GM18505 (cell line): ENCODE data around the gene PIP4K2A.
"Not testable (repeated sequence)": the region's sequence is repeated elsewhere in the genome, so short reads cannot be mapped to it uniquely, and the experiment has no call there.

Experiments used
- ATAC-seq: cut with Tn5 transposase; IDR thresholded peaks from one replicate; pipeline ENCODE4 v1.9.1; 2021; ENCODE audit not compliant: unreplicated experiment
- POLR2A ChIP-seq: IDR thresholded peaks from 4 replicates; pipeline ENCODE4 v1.6.1; 2011; ENCODE audit warnings: borderline replicate concordance; ENCODE audit not compliant: insufficient read depth, insufficient read length; ENCODE audit errors: extremely low read depth

Gene PIP4K2A

GRCh38 chr10:22714479-22715289 lies at the start of gene PIP4K2A:
Gene PIP4K2A (minus strand): TSS chr10:22714578. CDS start chr10:22714326, 252 bp downstream.
- peak; percentile 81 for ATAC-seq
- peak; percentile 84 for TF ChIP-seq POLR2A

GRCh38 chr10:22761569-22762220 lies 47.3 kb upstream of the PIP4K2A start:
- no peak for ATAC-seq
- TF ChIP-seq POLR2A: no peak

GRCh38 chr10:22760025-22760424 lies 45.6 kb upstream of the PIP4K2A start:
- no peak for TF ChIP-seq POLR2A
- ATAC-seq: no peak

- no peak for ATAC-seq
- no peak for TF ChIP-seq POLR2A
Measured at GRCh38 chr10:22758867-22759266, 44.5 kb upstream of the PIP4K2A start.

GRCh38 chr10:22754296-22754695 lies 39.9 kb upstream of the PIP4K2A start:
- no peak for ATAC-seq
- TF ChIP-seq POLR2A: no peak

GRCh38 chr10:22753786-22754185 lies 39.4 kb upstream of the PIP4K2A start:
- no peak for TF ChIP-seq POLR2A

GRCh38 chr10:22752272-22752889 lies 38.0 kb upstream of the PIP4K2A start:
- no peak for TF ChIP-seq POLR2A
- no peak for ATAC-seq

More at GRCh38 chr10:22753786-22754185, 39.4 kb upstream of the PIP4K2A start:
- no peak for ATAC-seq

GRCh38 chr10:22750131-22750530 lies 35.8 kb upstream of the PIP4K2A start:
- ATAC-seq: no peak
- no peak for TF ChIP-seq POLR2A

GRCh38 chr10:22744858-22745257 lies 30.5 kb upstream of the PIP4K2A start:
- ATAC-seq: not testable (repeated sequence)

- no peak for TF ChIP-seq POLR2A
- peak; percentile 100 for ATAC-seq
Measured at GRCh38 chr10:22742678-22743077, 28.3 kb upstream of the PIP4K2A start.

- ATAC-seq: not testable (repeated sequence)
Measured at GRCh38 chr10:22741631-22742030, 27.3 kb upstream of the PIP4K2A start.

- ATAC-seq: no peak
- no peak for TF ChIP-seq POLR2A
Measured at GRCh38 chr10:22740180-22740579, 25.8 kb upstream of the PIP4K2A start.

GRCh38 chr10:22737587-22737986 lies 23.2 kb upstream of the PIP4K2A start:
- ATAC-seq: no peak
- no peak for TF ChIP-seq POLR2A

- TF ChIP-seq POLR2A: no peak
- no peak for ATAC-seq
Measured at GRCh38 chr10:22736134-22736533, 21.8 kb upstream of the PIP4K2A start.
